PFSK-1 (cell line): ENCODE data around the gene SAPCD2.

Experiments used
- FOXP2 ChIP-seq: optimal IDR thresholded peaks from 2 replicates; pipeline ENCODE3; 2011; ENCODE audit warnings: borderline replicate concordance, control low read depth, inconsistent platforms; ENCODE audit not compliant: insufficient read depth; ENCODE audit errors: extremely low read length, extremely low read depth
- POLR2AphosphoS5 ChIP-seq: IDR thresholded peaks from 2 replicates; pipeline ENCODE4 v1.6.1; 2012; ENCODE audit warnings: low read depth, mild to moderate bottlenecking, control low read depth, low read length, moderate library complexity
- SIN3A ChIP-seq: IDR thresholded peaks from 2 replicates; pipeline ENCODE4 v1.6.1; 2012; ENCODE audit warnings: mild to moderate bottlenecking, low read length, moderate library complexity, borderline replicate concordance; ENCODE audit not compliant: insufficient read depth
- TAF1 ChIP-seq: IDR thresholded peaks from 2 replicates; pipeline ENCODE4 v1.6.1; 2012; ENCODE audit warnings: low read length, control low read depth, borderline replicate concordance; ENCODE audit not compliant: insufficient read depth
- TF ChIP-seq, protein P1 (sequence below), 2 experiments: IDR thresholded peaks; 2 replicates each; pipeline versions ENCODE4 v1.6.1 to v1.8.0; 2011 to 2012; ENCODE audit warnings: low read depth in 2 of 2, low read length in 2 of 2, control low read depth in 1 of 2, inconsistent platforms in 1 of 2, mild to moderate bottlenecking in 1 of 2, moderate library complexity in 1 of 2; ENCODE audit not compliant: insufficient read depth in 1 of 2

DNA sequence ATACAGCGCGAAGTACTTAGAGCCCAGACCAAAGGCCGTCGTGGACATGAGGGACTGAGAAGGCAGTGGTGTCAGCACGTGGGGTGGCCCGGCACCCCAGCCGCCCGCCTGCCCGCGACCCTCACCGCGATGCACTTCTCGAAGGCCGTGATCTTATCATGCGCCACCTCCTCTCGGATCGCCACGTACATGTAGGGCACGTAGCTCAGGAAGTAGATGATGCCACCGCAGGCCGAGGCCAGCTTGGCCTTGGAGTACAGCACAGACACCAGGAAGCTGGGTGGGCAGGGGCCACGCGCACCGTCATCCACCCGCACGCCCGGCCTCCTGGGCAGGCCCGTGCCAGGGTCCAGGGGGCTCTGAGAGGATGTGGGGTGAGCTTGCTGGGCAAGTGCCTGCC is 53.3 kb downstream of the SAPCD2 start:
- TF ChIP-seq POLR2AphosphoS5 (no peak), SIN3A (no peak), FOXP2 (no peak), TAF1 (no peak)
- TF ChIP-seq, protein P1, sequence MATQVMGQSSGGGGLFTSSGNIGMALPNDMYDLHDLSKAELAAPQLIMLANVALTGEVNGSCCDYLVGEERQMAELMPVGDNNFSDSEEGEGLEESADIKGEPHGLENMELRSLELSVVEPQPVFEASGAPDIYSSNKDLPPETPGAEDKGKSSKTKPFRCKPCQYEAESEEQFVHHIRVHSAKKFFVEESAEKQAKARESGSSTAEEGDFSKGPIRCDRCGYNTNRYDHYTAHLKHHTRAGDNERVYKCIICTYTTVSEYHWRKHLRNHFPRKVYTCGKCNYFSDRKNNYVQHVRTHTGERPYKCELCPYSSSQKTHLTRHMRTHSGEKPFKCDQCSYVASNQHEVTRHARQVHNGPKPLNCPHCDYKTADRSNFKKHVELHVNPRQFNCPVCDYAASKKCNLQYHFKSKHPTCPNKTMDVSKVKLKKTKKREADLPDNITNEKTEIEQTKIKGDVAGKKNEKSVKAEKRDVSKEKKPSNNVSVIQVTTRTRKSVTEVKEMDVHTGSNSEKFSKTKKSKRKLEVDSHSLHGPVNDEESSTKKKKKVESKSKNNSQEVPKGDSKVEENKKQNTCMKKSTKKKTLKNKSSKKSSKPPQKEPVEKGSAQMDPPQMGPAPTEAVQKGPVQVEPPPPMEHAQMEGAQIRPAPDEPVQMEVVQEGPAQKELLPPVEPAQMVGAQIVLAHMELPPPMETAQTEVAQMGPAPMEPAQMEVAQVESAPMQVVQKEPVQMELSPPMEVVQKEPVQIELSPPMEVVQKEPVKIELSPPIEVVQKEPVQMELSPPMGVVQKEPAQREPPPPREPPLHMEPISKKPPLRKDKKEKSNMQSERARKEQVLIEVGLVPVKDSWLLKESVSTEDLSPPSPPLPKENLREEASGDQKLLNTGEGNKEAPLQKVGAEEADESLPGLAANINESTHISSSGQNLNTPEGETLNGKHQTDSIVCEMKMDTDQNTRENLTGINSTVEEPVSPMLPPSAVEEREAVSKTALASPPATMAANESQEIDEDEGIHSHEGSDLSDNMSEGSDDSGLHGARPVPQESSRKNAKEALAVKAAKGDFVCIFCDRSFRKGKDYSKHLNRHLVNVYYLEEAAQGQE (IDR thresholded peaks at IDR 0.05; ENCODE audit: insufficient read depth in 1 of 2, low read depth in 2 of 2, low read length in 2 of 2) = no peak
